GM21515 (cell line): Measurements from ENCODE around the gene IRF2BP1.

Experiments
- ATAC-seq: cut with Tn5 transposase; IDR thresholded peaks from one replicate; pipeline ENCODE4 v1.9.1; 2021; ENCODE audit not compliant: unreplicated experiment

Gene IRF2BP1, protein sequence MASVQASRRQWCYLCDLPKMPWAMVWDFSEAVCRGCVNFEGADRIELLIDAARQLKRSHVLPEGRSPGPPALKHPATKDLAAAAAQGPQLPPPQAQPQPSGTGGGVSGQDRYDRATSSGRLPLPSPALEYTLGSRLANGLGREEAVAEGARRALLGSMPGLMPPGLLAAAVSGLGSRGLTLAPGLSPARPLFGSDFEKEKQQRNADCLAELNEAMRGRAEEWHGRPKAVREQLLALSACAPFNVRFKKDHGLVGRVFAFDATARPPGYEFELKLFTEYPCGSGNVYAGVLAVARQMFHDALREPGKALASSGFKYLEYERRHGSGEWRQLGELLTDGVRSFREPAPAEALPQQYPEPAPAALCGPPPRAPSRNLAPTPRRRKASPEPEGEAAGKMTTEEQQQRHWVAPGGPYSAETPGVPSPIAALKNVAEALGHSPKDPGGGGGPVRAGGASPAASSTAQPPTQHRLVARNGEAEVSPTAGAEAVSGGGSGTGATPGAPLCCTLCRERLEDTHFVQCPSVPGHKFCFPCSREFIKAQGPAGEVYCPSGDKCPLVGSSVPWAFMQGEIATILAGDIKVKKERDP

DNA sequence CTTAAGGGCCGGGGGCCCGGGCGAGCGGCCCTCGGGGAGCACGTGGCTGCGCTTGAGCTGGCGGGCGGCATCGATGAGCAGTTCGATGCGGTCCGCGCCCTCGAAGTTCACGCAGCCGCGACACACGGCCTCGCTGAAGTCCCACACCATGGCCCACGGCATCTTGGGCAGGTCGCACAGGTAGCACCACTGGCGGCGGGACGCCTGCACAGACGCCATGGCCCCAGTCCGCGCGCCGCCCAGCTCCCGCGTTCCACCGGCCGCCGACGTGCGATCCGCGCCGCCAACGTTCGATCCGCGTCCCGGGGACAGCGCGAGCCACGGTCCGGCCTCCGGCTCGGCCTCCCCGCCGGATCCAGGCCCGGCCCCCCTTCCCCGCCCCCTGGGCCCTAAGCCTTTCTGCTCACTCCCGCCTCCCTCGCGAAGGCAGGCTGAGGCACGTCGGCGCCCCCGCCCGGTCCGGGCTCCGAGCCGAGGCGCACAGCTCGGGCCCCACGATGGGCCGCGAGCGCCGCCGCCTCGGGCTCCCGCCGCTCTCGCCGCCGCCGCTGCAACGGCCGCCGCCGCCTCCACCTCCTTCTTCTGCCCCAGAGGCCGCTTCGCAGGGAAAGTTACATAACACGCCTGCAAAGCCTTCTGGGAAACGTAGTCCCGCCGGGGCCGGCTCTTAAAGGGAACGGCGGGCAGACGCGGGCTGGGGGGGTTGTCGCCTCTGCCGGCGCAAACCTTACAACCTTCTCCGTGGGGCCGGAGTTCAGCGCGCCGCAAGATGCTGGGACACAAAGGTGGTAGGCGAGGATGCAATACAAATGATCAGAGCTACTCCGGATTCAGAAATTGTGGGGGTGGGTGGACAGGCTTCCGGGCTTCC, at the start of gene IRF2BP1:
IRF2BP1 (minus strand) TSS at position 586 of the 871 bp plus-strand sequence; CDS start at position 219, 367 bp downstream.
- ATAC-seq = peak; percentile 49

DNA sequence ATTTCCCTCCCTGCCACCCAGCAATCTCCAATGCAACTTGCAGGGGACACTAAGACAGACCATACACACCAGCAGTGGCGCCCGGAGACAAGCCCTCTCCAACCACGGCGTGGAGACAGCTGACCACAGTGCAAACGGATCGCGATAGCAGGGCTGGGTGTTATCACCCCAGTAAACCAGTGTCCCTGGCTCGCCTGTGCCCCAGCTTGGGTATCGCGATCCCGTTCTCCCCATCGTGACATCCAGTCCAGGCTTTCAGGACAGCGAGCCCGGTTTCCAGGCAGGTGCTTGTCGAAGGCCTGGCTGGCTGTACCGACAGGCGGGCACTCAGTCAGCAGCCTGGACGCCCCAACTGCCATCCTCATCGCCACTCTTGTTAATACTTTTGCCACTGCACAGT, 49.3 kb upstream of the IRF2BP1 start:
- no peak for ATAC-seq

DNA sequence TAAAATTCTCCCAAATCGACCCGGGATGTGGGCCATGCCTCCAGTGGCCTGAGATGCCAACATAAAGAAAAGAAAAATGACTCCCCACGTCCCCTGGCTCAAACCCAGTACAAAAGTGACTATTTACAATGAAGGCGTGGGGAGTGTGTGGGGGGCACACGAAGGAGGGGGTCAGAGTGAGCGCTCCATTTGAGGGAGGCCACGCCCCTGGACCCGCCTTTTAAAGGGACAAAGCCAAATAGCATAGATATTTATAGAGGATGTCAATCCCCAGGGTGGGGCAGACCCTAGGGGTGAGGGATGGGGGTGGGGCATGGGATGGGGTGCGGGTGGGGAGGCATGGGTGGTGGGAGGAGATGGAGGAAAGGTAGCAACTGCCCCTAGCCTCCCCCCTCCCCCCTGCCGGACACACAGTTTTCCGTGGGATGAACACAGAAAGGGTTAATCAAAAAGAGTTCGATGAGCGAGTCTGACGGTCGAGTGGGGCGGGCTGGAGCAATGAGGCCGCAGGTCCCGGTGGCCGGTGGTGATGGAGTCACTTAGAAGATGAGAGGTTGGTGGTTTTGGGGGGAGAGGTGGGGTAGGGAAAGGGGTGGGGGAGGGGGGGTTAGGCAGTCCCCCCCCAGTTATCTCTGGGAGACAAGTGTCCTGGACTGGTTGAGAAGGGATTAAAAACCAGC, 48.8 kb upstream of the IRF2BP1 start:
- ATAC-seq = no peak

DNA sequence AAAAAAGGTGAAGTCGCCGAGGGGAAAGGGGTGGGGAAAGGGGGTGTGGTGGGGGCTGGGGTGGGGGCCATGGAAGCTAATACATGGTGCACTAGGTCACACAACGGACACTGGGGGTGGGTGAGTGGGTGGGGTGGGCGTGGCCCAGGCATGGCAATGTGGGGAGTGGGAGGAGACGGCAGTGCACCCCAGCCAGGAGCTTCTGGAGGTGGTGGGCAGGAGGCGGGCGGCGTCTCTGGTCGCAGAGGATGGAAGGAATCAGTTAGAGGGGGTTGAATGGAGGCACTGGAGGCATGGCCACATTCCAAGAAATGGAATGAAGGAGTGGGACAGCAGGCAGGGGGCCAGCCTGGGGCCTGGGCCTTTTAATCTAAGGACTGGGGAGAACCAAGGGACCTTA, 47.8 kb upstream of the IRF2BP1 start:
- ATAC-seq = no peak

DNA sequence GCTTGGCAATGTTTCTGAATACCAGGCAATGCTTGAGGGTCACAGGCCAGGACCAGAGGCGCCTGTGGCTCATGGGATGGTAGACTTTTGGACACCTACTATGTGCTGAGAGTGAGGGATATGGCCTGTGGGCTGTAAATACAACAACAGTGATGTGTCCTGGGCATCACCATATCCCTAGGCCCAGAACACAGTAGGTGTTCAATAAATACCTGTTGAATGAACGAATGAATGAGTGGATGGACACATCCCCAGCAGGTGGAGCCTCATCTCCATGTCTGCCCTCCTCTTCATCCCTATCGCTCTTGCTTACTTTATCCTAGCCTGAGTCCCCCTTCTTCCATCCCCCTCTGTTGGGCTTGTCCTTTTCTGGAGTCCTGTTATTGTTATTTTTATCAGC, 45.1 kb upstream of the IRF2BP1 start:
- ATAC-seq = no peak

DNA sequence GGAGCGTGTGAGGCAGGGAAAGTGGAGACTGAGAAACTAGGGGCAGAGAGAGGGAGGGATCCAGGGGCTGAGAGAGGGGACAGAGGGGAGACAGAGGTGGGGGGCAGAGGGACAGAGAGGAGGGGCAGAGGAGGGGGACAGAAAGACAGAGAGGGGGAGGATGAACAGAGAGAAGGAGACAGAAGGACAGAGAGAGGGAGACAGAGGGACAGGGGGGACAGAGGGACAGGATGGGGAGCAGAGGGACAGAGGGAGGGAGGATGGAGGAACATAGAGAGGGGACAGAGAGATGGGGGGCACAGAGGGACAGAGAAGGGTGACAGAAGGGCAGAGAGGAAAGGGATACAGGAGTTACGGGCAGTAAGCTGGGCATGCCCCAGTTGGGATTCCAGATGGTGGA, 43.3 kb upstream of the IRF2BP1 start:
- ATAC-seq = no peak

DNA sequence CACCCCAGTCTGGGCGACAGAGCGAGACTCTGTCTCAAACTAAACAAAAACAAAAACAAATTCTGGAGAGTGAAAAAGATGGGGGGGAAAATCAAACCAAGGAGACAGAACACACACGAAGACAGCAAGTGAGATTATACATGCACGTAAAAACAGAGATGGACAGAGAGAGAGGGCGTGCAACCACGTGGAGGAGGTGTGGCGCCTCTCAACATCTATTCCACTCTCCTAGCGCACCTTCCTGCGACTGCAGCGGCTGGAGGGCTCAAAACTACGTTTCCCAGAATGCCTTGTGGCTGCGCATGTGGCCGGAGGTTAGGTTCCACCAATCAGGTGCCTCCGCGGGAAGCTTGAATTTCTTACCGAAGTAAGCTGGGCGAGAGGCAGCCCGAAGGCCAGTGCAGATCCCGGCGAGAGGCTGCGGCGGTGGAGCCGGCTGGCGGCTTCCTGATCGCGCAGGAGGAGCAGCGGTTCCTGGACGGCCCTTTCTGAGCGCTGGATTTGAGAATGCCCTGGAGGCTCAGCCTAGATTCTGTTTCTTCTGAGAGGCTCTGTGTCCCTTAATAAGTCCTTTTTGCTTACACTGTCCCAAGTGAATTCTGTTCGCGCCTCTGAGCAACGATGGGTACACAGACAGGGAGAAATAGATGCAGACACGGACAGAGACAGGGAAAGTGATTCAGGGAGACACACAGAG, 41.8 kb upstream of the IRF2BP1 start:
- no peak for ATAC-seq

DNA sequence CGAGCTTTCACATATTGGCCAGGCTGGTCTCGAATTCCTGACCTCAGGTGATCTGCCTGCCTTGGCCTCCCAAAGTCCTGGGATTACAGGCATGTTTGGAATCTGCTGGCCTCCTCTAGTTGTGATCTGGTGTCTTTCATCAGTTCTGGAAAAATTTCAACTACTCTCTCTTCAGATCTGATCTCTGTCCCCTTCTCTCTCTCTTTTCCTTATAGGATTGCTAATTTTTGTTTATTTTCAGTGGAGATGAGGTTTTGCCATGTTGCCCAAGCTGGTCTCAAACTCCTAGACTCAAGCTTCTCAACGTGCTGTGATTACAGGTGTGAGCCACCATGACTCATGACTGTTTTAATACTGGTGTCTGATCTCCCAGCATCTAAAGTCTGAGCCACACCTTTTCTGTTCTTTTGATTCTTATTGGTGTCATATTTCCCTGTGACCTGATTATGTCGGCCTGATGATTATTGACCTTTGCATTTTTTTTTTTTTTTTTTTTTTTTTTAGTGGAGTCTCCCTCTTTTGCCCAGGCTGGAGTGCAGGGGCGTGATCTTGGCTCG, 39.0 kb upstream of the IRF2BP1 start:
- no peak for ATAC-seq

DNA sequence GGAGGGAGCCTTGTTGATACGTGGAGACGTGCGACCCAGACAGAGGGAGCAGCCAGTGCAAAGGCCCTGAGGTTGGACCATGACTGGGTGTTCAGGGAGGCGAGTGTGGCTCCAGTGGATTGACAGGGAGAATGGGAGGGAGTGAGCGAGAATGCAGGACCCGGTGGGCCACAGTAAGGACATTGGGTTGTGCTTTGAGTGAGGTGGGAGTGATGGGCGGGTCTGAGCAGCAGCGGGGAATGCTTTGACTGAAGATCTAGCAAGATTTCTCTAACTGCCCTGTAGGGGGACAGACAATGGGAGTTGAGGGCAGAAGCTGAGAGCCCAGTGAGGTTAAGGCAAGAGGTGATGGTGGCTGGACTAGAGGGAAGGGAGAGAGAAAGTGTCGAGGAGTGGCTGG, 36.3 kb upstream of the IRF2BP1 start:
- ATAC-seq = no peak

DNA sequence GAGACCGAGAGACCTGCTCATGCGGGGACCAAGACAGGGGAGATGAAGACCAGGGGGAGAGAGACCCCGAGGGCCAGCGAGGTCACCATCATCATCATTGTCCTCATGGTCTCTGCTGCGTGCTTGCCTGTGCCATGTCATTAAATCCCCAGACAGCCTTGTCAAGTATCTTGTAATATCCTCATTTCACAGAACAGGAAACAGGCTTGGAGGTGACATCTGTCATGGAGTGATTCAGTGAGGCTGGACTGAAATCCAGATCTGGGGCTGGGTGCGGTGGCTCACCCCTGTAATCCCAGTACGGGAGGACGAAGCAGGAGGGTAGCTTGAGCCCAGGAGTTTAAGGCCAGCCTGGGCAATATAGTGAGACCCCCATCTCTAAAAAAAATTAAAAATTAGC, 34.5 kb upstream of the IRF2BP1 start:
- no peak for ATAC-seq

DNA sequence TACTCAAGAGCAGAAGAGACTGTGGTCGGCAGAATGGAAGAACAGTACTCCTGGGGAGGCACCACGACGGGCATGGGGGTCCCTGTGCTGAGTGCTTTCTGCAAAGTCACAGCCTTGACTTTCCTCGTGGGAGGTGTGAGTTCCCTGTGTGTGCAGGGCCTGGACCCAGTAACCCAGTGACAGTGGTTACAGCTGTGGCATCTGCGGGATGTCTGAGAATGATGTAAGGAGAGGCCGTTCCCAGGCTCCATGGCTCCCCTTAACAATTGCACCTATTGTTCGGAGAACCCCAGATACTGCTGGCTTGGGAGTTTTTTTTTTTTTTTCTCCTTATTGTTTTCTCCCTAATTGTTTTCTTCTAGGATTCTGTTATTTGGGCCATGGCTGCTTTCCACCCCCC, 33.7 kb upstream of the IRF2BP1 start:
- ATAC-seq = no peak

DNA sequence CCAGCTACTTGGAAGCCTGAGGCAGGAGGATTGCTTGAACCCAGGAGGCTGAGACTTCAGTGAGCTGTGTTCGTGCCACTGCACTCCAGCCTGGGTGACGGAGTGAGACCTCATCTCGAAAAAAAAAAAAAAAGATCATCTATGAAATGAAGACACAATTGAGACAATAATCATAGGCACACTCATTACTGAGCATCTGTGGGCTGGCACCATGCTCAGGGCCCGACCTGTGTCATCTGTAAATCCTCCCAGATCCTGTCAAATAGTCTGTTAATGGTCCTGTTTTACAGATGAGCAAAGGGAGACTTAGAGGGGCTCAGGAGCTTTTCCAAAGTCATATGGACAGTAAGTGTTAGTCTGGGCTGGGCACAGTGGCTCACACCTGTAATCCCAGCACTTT, 32.8 kb upstream of the IRF2BP1 start:
- ATAC-seq = no peak

DNA sequence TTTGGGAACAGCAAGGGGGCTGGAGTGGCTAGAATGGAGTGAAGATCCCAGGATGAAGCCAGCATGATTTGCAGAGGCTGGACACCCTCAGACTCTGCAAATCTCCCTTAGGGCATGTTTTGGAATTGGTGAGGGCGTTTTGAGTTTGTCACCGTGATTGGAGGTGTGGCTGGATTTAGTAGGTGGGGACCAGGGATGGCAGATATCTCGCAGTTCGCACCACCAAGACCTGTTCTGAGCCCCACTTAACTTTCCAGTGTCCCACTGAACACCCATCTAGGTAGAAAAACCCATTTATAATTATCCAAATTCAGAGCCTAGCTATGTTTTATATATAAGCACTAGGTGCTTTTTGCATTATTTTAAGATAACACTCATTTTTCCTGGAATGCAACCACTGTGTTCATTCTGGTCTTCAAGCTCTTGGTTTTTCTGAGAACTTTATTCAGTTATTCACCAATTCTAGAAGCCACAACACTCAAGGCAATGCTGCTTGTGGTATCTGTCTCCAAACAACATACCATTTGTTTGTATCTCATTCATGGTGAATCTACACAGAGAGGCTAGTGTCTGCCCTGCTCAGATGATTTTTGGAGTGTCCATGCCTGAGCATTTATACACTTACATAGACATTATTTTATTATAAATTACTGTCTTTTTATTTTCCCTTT, 31.6 kb upstream of the IRF2BP1 start:
- no peak for ATAC-seq

DNA sequence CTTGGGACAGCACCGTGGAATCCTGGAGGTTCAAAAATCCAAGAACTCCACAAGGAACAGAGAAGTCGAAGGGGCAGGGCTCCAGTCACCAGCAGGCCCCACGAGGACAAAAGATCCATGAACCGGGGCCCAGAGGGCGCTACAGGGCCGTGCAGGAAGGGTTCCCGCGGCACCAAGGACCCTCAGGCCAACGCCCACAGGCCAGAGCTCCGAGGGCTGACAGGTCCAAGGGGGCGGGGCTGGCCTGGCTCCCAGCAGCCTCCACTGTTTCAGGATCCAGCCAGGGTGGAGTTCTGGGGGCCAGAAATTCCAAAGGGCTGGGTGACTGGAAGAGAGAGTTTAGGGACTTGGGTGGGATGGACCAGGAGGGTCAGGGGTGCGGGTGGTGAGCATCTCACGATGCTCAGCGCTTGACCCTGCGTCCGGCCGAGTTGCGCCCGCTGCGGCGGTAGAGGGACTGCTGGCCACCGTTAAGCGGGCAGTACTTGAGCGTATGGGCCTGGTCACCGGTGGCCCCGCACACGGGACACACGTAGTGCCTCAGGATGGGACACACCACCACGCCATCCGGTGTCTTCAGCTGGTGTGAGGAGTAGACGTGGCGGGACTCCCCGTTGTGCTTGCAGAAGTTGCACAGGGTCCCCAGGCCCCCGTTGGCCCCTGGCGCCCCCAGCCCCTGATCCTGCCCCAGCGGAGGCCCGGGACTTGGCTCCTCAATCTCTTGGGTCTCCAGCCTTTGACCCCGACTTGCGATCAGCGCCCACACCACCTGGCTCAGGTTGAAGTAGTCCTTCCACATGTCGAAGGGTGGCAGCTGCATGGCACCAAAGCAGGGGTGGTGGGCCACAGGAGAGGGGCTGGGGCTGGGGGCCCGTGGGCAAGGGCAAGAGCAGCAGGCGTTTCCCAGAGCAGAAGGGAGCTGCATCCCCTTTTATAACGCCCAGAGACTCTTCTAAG, 28.2 kb upstream of the IRF2BP1 start, which contains the start of gene NANOS2:
NANOS2 (minus strand) TSS at position 905 of the 957 bp plus-strand sequence; CDS start at position 820, 85 bp downstream.
- no peak for ATAC-seq

DNA sequence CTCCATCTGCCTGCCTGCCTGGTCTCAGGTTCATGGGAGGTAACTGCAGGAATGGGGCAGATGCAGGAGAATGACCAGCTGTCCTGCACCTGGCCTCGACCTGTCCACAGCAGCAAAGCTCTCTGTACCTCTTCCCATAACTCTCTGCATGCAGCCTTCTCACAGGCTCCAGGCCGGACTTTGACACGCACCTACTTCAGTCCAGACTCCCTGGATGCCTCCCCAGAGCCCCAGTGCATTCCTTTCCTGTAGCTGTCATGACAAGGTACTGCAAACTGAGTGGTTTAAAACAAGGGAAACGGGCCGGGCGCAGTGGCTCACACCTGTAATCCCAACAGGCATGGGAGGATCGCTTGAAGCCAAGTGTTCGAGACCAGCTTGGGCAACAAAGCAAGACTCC, 25.4 kb upstream of the IRF2BP1 start:
- ATAC-seq = no peak

DNA sequence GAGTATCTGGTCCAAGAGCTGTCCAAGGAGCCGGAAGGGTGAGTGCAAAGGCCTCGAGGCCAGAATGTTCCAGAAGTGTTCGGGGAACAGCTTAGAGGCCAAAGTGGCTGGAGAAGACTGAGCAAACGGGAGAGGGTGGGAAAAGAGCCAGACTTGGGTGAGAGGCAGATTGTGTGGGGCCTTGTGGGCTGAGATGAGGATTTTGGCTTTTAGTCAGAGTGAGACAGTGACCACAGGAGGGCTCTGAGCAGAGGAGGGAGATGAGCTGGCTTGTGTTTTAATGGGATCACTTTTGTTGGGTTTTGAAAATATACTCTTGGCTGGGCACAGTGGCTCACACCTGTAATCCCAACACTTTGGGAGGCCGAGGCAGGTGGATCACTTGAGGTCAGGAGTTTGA, 23.0 kb upstream of the IRF2BP1 start:
- ATAC-seq = no peak

DNA sequence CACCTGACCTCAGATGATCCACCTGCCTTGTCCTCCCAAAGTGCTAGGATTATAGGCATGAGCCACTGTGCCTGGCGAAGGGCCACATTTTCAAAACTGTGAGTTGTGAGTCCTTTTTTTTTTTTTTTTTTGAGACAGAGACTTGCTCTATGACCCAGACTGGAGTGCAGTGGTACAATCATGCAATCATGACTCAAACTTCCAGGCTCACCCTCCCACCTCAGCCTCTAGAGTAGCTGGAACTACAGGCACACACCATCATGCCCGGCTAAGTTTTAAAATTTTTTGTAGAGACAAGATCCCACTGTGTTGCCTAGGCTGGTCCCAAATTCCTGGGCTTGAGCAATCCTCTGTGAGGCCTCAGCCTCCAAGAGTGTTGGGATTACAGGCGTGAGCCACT, 20.3 kb upstream of the IRF2BP1 start:
- ATAC-seq = no peak

DNA sequence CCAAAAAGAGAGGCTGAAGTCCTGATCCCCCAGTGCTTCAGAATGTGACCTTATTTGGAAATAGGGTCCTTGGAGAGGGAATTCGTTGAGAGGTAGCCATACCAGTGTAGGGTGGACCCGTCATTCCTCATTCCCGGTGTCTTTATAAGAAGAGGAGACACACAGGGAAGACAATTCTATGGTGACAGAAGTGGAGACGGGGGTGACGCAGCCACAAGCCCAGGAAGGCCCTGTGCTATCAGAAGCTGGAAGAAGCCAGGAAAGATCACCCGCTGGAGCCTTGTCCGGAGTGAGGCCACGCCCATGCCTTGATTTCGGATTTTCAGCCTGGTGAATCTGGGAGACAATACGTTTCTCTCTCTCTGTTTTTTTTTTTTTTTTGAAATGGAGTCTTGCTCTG, 19.1 kb upstream of the IRF2BP1 start:
- no peak for ATAC-seq
